Activated naive CD8-positive, alpha-beta T cell treated with anti-CD3 and anti-CD28 coated beads, Interleukin-2, amount 50 U/mL, for 24 hours (primary cell): Measurements from ENCODE around the gene ZBTB17.

Source experiments
- ATAC-seq: fragments of 150-1000 bp; cut with Tn5 transposase; one replicate; pipeline ENCODE4 v1.10.0; 2021
- DNase-seq: peaks from one replicate; pipeline ENCODE4 v3.0.0; 2021
- H3K27ac Mint-ChIP-seq: one replicate; pipeline ENCODE4 v1.8.0; 2021; ENCODE audit warnings: mild to moderate bottlenecking, mixed read lengths
- H3K27me3 Mint-ChIP-seq: one replicate; pipeline ENCODE4 v1.8.0; 2021; ENCODE audit warnings: mixed read lengths
- H3K36me3 Mint-ChIP-seq: one replicate; pipeline ENCODE4 v1.8.0; 2021; ENCODE audit warnings: low read depth, mixed read lengths
- H3K4me1 Mint-ChIP-seq: one replicate; pipeline ENCODE4 v1.8.0; 2021; ENCODE audit warnings: mixed read lengths
- H3K4me3 Mint-ChIP-seq: one replicate; pipeline ENCODE4 v1.8.0; 2021; ENCODE audit warnings: mild to moderate bottlenecking, moderate library complexity, mixed read lengths
- H3K9me3 Mint-ChIP-seq: one replicate; pipeline ENCODE4 v1.8.0; 2021; ENCODE audit warnings: mixed read lengths

Gene ZBTB17

DNA sequence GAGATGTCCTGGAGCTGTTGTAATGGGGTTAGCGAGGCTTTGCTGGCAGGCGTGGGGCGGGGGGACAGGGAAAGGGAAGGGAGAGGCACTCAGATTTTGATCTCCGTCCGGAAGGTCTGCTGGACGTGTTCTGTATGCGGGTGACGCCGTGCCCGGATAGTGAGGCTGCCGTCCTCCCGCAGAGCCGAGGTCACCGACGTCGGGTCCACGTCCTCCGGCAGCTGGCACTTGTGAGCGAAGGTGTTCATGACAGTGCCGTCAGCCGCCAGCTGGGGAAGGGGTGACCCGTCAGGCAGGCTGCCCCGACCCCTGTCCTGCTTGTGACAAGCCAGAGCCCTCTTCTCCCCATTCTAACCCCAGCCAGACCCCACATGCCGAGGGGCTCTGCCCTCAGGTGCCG is 39.6 kb upstream of the ZBTB17 start:
- Mint-ChIP-seq H3K4me1 (peaks cover 24% of the 10 kb centered on the region), H3K27me3 (peaks cover 11% of the 10 kb centered on the region), H3K4me3 (no peak overlapping the region), H3K27ac (no peak overlapping the region), H3K36me3 (no peaks in the 10 kb centered on the region), H3K9me3 (no peaks in the 10 kb centered on the region)
- no peak for ATAC-seq
- no peak for DNase-seq

DNA sequence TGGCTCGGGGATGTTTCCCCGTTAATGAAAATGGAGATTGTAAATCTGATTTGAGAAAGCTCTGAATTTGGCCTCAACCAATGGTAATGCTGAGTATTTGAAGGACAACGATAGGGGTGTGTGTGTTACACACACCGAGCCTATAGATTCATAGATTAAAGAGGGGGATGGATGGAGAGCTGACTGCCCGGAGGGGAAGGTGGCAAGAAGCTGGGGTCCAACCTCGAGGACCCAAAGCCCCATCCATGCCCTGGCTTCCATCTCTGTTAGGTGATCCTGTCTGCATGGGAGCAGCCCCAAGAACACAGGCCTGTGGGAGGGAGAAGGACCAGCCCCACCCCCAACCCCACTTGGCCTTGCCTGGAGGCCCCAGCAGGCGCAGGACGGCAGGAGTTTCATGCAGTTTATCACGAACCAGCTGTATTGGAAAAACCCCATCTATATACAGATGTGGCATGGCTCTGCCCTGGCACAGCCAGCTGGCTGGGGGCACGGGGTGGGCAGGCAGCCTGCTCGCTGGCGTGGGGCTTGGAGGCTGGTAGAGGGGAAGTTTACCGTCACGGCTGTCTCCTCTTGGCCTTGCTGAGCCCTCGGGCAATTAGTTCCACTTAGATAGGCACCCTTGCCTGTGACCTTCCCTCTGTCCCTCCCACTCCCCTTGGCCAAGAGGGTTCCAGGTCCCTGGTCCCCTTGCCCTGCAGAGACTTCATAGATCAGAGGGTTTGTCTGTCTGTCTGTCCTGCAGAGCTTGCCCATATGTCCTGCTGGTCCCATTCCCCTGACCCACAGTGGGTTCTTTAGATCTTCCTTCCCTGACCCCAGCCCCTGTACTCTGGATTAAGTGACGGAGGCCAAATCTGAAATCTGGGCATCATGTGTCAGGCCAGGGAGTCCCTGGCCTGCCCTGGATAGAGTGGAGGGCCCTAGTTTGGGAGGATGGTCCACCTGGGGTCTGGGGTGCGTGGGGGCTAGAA is 38.9 kb upstream of the ZBTB17 start:
- DNase-seq (peak; percentile 17), ATAC-seq (no peak)
- no peak overlapping the region for H3K27ac Mint-ChIP-seq
- no peaks in the 10 kb centered on the region for H3K9me3 Mint-ChIP-seq
- no peaks in the 10 kb centered on the region for H3K36me3 Mint-ChIP-seq
- H3K4me1 Mint-ChIP-seq: peaks cover 24% of the 10 kb centered on the region
- H3K4me3 Mint-ChIP-seq: no peak overlapping the region
- H3K27me3 Mint-ChIP-seq: peaks cover 11% of the 10 kb centered on the region

DNA sequence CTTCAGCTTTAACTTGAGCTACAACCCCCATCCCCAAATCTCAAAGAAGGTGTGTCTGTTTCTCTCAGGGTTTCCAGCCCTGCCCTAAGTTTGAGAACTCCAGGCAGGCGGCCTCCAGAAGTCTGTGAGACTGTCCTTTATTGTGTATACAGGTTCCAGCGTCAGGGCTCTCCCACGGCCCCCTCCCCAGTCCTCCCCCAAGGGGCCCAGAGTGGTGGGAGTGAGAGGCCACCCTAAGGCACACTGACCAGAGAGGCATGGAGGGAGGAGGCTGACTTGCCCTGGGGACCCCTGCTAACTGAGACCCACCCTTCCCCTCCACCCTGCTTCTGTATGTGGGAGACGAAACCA is 38.0 kb upstream of the ZBTB17 start:
- no peak for DNase-seq
- Mint-ChIP-seq H3K27me3 (peaks cover 8% of the 10 kb centered on the region), H3K36me3 (no peaks in the 10 kb centered on the region), H3K4me3 (no peak overlapping the region), H3K9me3 (no peaks in the 10 kb centered on the region), H3K27ac (no peak overlapping the region), H3K4me1 (peaks cover 24% of the 10 kb centered on the region)
- ATAC-seq: no peak

DNA sequence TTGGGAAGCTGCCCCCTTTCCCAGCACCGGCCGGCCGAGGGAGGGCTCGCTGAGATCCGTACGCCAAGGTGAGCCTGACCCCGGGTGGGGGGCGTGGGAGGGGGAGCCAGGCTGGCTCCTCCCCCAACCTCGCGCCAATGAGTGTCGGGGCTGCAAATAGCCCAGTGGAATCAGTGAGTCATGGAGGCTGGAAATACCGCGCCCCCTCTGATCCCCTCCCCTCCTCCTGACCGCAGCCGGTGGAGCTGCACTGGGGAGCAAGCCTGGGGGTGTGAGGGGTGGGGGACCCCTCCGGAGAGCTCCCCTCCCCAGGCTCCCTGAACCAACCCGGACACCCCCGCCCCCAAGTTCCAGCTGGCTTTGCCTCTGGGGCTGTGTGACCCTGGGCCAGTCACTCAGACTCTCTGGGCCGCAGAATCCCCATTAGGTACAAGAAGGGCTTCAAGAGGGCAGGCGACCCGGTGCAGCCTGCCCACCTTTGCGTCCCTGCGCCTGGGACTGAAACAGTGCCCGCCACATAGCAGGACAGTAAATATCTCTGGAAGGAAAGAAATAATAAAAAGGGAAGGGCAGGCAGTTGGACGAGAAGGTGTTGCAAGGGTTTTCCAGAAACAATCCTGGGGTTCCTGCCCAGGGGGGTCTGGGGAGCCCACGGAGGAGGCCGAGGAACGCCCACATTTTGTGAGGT is 37.5 kb upstream of the ZBTB17 start:
- H3K36me3 Mint-ChIP-seq: no peaks in the 10 kb centered on the region
- no peaks in the 10 kb centered on the region for H3K9me3 Mint-ChIP-seq
- H3K27me3 Mint-ChIP-seq: peaks cover 8% of the 10 kb centered on the region
- no peak overlapping the region for H3K27ac Mint-ChIP-seq
- DNase-seq (peak; percentile 72), ATAC-seq (peak; percentile 62)
- H3K4me3 Mint-ChIP-seq: peak overlapping the region; percentile 4
- peaks cover 24% of the 10 kb centered on the region for H3K4me1 Mint-ChIP-seq

DNA sequence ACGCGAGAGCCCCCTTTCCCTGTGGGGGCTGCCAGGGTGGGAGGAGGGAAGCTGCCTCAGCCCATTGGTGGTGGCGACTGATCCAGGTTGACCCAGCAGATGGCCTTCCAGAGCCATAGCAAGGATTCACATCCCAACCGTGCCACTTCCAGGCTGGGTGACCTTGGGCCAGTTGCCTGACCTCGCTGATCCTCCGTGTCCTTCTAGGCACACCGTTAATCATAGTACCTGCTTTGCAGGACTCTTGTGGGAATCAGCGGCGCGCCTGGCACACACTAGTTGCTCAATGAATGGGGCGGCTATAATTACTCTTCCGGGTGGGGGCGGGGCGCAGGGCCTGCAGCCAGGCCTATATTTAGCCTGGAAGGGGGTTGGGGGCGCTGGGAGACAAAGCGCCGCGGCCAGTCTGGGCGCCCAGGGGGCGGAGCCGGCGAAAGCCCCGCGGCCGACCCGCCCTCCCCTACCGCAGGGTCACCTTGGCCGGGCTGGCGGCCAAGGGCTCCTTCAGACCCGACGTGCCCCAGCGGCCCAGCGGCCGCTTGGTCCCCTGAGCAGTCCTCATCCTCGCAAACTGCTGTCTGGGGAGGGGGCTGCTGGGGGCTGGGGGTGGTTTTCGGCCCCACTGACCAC is 36.8 kb upstream of the ZBTB17 start:
- H3K36me3 Mint-ChIP-seq: no peaks in the 10 kb centered on the region
- no peaks in the 10 kb centered on the region for H3K9me3 Mint-ChIP-seq
- no peak overlapping the region for H3K27ac Mint-ChIP-seq
- DNase-seq: peak; percentile 52
- peak; percentile 31 for ATAC-seq
- H3K4me1 Mint-ChIP-seq: peaks cover 24% of the 10 kb centered on the region
- peaks cover 8% of the 10 kb centered on the region for H3K27me3 Mint-ChIP-seq
- H3K4me3 Mint-ChIP-seq: peak overlapping the region; percentile 57

DNA sequence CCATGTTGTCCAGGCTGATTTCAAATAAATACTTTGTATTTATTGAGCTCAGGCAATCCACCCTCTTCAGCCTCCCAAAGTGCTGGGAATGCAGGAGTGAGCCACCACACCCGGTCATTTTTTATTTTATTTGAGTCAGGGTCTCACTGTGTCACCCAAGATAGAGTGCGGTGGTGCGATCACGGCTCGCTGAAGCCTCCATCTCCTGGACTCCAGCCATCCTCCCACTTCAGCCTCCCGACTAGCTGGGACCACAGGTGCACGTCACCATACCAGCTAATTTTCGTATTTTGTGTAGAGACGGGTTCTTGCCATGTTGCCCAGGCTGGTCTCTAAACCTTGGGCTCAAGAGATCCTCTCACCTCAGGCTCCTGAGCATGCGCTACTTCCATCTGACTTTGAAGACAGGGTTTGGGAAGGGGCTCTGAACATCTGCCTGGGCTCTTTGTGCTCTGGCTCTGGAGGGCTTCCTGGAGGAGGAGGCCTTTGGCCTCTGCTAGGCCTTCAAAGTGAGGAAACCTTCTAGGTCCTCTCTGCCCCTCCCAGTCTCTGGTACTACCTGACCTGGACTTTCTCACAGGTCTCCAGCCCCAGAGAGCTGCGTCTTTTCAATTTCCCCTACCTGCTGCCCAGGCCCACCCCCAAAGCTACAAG is 36.2 kb upstream of the ZBTB17 start:
- ATAC-seq (no peak), DNase-seq (no peak)
- peaks cover 8% of the 10 kb centered on the region for H3K27me3 Mint-ChIP-seq
- H3K4me1 Mint-ChIP-seq: peaks cover 28% of the 10 kb centered on the region
- peak overlapping the region; percentile 57 for H3K4me3 Mint-ChIP-seq
- no peaks in the 10 kb centered on the region for H3K36me3 Mint-ChIP-seq
- H3K9me3 Mint-ChIP-seq: no peaks in the 10 kb centered on the region
- H3K27ac Mint-ChIP-seq: no peak overlapping the region

DNA sequence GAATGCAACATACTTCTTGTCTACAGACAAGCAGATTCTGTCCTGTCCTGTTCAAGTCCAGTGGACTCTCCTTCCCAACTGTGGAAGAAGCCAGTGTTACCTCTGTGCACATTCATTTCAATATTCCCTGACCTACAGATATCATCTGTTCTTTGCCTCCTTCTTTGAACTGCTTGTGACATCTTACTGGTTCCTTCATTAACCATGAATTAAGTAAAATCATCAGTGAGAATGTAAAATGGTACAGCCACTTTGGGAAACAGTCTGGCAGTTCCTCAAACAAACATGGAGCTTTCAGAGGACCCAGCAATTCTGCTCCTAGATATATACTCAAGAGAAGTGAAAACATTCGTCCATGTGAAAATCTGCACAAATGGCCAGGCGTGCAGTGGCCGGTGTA is 34.9 kb upstream of the ZBTB17 start:
- Mint-ChIP-seq H3K27me3 (peaks cover 8% of the 10 kb centered on the region), H3K4me3 (no peak overlapping the region), H3K4me1 (peaks cover 37% of the 10 kb centered on the region), H3K27ac (no peak overlapping the region), H3K36me3 (no peaks in the 10 kb centered on the region), H3K9me3 (no peaks in the 10 kb centered on the region)
- ATAC-seq: no peak
- no peak for DNase-seq

DNA sequence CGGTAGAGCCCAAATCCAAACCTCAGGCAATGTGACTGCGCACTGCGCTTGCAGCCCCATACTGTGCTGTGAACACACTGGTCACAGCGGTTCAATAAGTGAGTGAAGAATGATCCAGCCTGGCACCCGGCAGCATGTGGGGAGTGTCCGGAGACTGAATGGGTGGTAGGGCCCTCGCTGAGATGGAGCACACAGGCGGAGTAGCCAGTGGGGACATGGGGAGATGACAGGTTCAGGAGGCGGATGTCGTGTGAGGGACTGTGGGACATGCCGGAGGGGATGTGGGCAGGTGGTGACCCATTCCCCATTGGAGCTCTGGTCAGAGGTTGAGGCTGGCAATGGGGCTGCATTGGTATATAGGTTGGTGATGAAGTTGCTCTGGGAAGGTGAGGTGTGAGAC is 33.8 kb upstream of the ZBTB17 start:
- peaks cover 7% of the 10 kb centered on the region for H3K27me3 Mint-ChIP-seq
- H3K27ac Mint-ChIP-seq: no peak overlapping the region
- H3K9me3 Mint-ChIP-seq: no peaks in the 10 kb centered on the region
- ATAC-seq (no peak), DNase-seq (no peak)
- H3K36me3 Mint-ChIP-seq: no peaks in the 10 kb centered on the region
- H3K4me1 Mint-ChIP-seq: peaks cover 34% of the 10 kb centered on the region
- H3K4me3 Mint-ChIP-seq: no peak overlapping the region

DNA sequence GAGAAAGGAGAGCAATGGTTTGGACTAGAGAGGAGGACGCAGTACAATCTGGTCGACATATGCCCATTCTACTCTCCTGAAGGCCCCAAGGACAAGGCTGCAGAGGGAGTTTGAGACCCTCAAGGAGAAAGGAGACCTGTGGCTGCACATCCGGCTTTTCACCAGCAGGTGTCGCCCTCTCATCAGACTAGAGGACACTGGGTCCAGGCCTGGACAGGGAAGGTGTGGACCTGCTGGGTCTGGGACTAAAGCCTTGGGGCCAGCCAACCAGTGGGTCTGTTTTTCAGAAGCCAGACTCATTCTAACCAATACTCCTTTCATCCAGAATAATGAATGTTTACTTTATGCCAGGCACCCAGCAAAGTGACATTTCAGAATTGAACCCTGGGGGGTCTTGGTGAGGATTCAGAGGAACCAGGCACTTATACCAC is 33.1 kb upstream of the ZBTB17 start:
- H3K36me3 Mint-ChIP-seq: no peaks in the 10 kb centered on the region
- no peak overlapping the region for H3K27ac Mint-ChIP-seq
- peaks cover 28% of the 10 kb centered on the region for H3K4me1 Mint-ChIP-seq
- DNase-seq: peak; percentile 82
- peaks cover 3% of the 10 kb centered on the region for H3K27me3 Mint-ChIP-seq
- no peak overlapping the region for H3K4me3 Mint-ChIP-seq
- H3K9me3 Mint-ChIP-seq: no peaks in the 10 kb centered on the region
- ATAC-seq: peak; percentile 21

DNA sequence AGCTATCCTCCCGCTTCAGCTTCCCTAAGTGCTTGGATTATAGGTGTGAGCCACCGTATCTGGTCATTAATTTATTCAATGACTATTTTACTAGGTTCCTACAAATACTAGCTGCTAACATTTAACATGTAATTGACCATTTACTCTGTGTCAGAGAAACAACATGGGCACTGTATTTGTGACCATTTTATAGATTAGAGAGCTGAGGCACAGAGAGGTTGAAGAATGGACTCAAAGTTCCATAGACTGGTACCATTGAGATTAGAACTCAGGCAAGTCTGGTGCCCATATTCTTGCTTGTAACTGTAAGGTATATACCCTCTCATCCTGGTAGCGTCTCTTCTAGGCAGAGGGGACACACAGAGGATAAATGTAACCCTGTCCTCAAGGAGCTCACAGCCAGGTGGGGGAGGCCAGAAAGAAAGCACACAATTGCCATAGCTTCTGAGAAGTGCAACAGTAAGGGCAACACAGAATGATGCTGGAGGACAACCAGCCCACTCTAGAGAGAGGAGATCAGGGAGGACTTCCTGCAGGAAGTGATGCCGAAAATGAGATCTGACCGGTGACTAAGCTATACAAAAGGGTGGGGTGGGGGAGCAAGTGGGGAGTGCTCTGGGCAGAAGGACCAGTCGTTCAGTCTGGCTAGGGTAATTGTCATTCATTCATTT is 31.9 kb upstream of the ZBTB17 start:
- H3K9me3 Mint-ChIP-seq: no peaks in the 10 kb centered on the region
- H3K4me3 Mint-ChIP-seq: no peak overlapping the region
- DNase-seq (no peak), ATAC-seq (no peak)
- peaks cover 21% of the 10 kb centered on the region for H3K4me1 Mint-ChIP-seq
- H3K36me3 Mint-ChIP-seq: no peaks in the 10 kb centered on the region
- H3K27me3 Mint-ChIP-seq: peaks cover 3% of the 10 kb centered on the region
- no peak overlapping the region for H3K27ac Mint-ChIP-seq

DNA sequence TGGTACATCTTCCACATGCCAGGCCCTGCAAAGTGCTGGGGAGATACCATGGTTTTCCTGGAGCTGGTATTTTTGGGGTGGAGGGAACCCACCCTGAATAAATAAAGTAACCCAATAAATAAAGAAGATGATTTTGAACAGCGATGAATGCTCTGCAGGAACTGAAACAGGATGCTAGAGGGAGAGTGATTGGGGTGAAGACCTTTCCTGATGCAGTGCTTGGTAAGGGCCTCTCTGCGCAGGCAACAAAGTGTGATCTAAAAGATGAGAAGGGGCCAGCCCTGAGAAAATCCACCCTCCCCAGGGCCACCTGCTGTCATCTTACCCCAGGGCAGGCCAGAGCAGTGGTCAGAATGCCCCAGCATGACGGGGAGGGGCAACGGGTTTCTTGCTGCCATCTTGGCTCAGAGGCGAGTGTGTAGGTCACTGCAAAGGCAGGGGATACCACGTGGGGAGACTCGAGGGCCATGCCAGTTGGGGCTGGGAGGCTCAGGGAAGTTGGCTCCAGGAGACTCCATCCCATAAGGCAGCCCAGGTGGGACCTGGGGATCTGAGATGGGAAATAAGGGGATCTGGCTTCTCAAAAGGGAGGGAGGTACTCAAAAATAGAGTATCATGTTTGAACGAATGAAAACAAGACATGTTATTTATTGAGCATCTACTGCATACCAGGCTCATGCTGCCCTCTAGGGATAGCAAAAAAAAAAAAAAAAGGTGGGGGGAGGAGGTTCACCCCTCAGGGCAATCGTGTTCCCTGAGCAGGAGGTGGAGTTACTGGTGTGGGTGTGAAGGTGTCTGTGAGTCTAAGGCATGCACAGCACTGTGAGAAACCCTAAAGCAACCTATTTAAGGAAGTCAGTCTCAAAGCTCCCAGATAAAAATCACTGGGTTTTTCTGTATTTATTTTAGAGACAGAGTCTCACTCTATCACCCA is 30.9 kb upstream of the ZBTB17 start:
- Mint-ChIP-seq H3K36me3 (no peaks in the 10 kb centered on the region), H3K9me3 (no peaks in the 10 kb centered on the region), H3K27me3 (peaks cover 3% of the 10 kb centered on the region), H3K27ac (peak overlapping the region; percentile 52), H3K4me1 (peaks cover 13% of the 10 kb centered on the region), H3K4me3 (no peak overlapping the region)
- DNase-seq: no peak
- peak; percentile 86 for ATAC-seq

DNA sequence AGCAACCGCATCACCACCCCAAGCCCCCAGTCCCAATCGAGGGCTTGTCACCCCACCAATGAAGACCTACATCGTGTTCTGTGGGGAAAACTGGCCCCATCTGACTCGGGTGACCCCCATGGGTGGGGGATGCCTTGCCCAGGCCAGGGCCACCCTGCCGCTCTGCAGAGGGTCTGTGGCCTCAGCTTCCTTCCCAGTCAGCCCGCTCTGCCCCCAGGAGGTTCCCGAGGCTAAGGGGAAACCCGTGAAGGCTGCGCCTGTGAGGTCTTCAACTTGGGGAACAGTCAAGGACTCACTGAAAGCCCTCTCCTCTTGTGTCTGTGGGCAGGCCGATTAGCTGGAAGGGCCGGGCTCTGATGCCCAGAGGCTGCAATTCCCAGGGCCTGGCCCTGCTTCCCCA is 30.1 kb upstream of the ZBTB17 start:
- ATAC-seq (no peak), DNase-seq (no peak)
- peak overlapping the region; percentile 52 for H3K27ac Mint-ChIP-seq
- no peaks in the 10 kb centered on the region for H3K9me3 Mint-ChIP-seq
- H3K27me3 Mint-ChIP-seq: no peaks in the 10 kb centered on the region
- no peak overlapping the region for H3K4me3 Mint-ChIP-seq
- H3K4me1 Mint-ChIP-seq: peaks cover 13% of the 10 kb centered on the region
- no peaks in the 10 kb centered on the region for H3K36me3 Mint-ChIP-seq

DNA sequence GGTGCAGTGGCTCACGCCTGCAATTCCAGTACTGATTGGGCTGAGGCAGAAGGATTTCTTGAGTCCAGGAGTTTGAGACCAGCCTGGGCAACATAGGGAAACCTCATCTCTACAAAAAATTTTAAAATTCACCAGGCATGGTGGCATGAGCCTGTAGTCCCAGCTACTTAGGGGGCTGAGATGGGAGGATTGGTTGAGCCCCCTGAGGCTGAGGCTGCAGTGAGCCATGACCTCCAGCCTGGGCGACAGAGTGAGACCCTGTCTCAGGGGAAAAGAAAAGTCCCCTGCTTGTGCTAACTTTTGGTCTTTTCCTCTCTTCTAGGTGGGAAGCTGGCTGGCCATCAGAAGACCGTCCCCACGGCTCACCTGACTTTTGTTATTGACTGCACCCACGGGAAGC is 29.7 kb upstream of the ZBTB17 start:
- Mint-ChIP-seq H3K4me1 (peaks cover 13% of the 10 kb centered on the region), H3K27ac (no peak overlapping the region), H3K36me3 (no peaks in the 10 kb centered on the region), H3K9me3 (no peaks in the 10 kb centered on the region), H3K27me3 (no peaks in the 10 kb centered on the region), H3K4me3 (no peak overlapping the region)
- no peak for ATAC-seq
- no peak for DNase-seq
